Stimulated activated CD8-positive, alpha-beta memory T cell treated with anti-CD3 and anti-CD28 coated beads, Interleukin-12 subunit alpha, Interleukin-12 subunit beta, amount 100 ng/mL, for 4 hours (primary cell): ENCODE results near the gene SMAD4.
"Not testable (repeated sequence)": the region's sequence is repeated elsewhere in the genome, so short reads cannot be mapped to it uniquely, and the experiment has no call there.

Experiments
- DNase-seq: peaks from one replicate; pipeline ENCODE4 v3.0.0-alpha.2; 2020; ENCODE audit warnings: low read depth

SMAD4 gene

DNA sequence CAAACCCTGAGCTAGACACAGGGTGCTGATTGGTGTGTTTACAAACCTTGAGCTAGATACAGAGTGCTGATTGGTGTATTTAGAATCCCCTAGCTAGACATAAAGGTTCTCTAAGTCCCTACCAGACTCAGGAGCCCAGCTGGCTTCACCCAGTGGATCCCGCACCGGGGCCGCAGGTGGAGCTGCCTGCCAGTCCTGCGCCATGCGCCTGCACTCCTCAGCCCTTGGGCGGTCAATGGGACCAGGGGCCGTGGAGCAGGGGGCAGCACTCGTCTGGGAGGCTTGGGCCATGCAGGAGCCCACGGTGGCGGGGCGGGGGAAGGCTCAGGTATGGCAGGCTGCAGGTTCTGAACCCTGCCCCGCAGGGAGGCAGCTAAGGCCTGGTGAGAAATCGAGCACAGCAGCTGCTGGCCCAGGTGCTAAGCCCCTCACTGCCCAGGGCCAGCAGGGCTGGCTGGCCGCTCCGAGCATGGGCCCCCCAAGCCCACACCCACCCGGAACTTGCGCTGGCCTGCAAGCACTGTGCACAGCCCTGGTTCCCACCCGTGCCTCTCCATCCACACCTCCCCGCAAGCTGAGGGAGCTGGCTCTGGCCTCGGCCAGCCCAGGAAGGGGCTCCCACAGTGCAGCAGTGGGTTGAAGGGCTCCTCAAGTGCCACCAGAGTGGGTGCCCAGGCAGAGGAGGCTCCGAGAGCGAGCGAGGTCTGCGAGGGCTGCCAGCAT, 81.8 kb downstream of the SMAD4 start:
- not testable (repeated sequence) for DNase-seq

DNA sequence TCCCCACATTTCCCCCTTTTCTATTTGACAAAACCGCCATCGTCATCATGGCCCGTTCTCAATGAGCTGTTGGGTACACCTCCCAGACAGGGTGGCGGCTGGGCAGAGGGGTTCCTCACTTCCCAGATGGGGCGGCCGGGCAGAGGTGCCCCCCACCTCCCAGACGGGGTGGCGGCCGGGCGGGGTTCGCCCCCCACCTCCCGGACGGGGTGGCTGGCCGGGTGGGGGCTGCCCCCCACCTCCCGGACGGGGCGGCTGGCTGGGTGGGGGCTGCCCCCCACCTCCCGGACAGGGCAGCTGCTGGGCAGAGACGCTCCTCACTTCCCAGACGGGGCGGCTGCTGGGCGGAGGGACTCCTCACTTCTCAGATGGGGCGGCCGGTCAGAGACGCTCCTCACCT, 87.0 kb downstream of the SMAD4 start:
- not testable (repeated sequence) for DNase-seq

- DNase-seq, result not testable (repeated sequence)
Measured at GRCh38 chr18:51119561-51119960, 89.5 kb downstream of the SMAD4 start.

GRCh38 chr18:51119976-51120375, 90.0 kb downstream of the SMAD4 start:
- DNase-seq, result not testable (repeated sequence)

DNA sequence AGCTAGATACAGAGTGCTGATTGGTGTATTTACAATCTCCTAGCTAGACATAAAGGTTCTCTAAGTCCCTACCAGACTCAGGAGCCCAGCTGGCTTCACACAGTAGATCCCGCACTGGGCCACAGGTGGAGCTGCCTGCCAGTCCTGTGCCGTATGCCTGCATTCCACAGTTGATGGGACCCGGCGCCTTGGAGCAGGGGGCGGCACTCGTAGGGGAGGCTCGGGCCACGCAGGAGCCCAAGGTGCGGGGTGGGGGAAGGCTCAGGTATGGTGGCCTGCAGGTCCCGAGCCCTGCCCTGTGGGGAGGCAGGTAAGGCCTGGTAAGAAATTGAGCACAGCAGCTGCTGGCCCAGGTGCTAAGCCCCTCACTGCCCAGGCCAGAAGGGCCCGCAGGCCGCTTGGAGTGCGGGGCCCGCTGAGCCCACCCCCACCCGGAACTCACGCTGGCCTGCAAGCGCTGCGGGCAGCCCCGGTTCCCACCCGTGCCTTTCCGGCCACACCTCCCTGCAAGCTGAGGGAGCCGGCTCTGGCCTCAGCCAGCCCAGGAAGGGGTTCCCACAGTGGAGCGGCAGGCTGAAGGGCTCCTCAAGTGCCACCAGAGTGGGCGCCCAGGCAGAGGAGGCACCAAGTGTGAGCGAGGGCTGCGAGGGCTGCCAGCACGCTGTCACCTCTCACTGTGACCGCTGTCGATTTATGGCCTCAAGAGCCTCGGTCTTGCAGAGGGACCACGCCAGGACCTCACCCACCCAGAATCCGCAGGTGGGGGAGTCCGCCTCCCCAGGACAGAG, 91.0 kb downstream of the SMAD4 start:
- no peak for DNase-seq

- DNase-seq, result no peak
Measured at GRCh38 chr18:51121597-51121857, 91.5 kb downstream of the SMAD4 start.

DNA sequence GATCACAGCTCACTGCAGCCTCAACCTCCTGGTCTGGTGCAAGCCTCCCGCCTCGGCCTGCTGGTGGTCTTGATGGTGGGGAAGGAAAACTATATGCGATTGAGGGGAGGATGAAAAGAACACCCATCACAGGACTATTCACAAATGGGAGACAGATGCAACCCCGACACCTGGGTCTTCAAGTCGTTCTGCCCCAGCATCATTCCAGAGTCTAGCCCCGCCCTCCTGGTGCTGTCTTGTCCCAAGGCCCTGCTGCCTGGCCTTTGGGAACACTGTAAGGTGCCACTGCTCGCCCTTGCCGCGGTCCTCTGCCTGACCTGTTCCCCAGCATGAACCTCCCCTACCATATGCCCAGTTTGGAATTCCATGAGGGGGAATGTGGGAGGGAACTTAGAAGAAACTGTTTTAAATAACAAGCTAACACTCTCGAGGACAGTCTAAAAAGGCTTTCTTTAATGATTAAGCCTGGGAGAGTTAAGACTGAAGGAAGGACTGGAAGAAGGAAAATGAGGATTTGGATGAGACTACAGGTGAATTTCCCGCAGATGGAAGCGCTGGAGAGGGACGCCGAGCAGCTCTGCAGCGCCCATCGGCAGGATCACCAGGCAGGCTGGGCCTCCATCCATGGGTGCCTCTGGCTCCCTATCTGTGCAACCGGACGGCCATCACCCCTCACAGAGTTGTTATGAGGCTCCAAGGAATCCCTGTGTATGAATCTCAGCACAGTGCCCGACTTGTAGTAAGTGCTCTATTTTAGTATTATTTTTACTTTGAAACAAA, 92.4 kb downstream of the SMAD4 start:
- DNase-seq, result no peak

DNA sequence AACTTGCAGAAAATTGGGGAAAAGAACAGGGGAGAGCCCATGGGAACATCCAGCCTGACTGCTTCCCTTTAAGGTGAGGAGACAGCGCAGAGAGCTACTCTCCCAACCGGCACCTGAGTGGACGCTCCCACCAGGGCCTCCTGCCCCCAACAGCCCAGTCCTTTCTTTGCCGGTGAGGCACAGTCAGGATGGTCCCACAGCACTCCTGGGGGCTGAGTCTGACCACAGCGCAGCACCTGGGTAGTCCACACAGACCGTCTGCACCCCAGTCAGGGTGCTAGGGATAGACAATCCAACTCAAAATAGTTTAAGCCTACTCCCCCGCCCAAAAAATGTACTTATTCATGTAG, 93.0 kb downstream of the SMAD4 start:
- no peak for DNase-seq

DNA sequence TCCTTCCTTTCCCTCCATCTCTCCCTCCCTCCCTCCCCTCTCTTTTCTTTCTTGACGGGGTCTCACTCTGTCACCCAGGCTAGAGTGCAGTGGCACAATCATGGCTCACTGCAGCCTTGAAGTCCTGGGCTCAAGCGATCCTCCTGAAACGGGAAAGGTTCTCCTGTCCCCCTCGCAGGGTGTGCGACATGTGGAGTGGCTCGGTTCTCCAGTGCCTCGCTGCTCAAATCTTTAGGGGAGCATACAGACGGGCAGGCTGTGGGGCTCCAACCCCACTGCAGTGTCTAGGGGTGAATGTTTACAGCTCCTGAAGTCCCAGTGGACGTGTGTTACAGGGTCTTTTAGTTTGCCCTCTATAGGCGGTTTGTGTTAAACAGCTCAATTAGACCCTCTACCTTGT, 93.5 kb downstream of the SMAD4 start:
- DNase-seq, result no peak

DNA sequence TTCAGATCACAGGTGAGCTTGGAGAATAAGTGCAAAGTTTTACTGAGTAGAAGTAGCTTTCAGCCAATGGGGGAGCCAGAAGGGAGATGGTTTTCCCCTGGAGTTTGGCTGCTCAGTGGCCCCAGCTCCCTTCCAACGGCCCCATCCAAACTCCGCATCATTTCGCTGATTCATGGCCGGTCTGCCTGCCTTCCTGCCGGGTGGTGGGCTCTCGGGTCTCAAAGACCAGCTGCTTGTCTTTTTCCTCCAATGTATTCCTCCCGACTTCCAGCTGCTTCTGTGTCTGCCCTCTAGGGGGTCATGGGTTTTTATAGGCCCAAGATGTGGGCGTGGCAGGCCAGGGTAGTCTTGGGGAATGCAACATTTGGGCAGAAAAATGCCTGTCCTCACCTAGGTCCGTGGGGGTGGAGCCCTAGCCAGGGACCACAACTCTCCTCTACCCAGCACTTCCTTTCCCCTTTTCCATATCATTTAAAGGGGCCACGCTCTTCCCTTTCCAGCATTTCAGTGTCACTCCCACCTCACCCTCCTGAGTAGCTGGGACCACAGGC, 94.0 kb downstream of the SMAD4 start:
- DNase-seq, result no peak

GRCh38 chr18:51125976-51126375, 96.0 kb downstream of the SMAD4 start:
- DNase-seq, result no peak

GRCh38 chr18:51127664-51128063, 97.7 kb downstream of the SMAD4 start:
- DNase-seq, result no peak

DNA sequence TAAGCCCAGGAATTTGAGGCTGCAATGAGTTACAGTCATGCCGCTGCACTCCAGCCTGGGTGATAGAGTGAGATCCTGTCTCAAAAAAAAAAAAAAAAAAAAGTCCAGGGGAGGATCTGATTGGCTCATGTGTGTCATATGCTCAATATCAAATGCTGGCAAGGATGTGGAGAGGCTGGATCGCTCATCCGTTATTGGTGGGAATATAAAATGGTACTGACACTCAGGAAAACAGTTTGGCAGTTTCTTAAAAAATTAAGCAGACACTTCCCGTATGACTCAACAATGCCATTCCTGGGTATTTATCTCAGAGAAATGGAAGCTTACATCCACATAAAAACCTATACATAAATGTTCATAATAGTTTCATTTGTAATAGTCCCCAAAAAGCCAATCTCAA, 98.5 kb downstream of the SMAD4 start:
- DNase-seq, result no peak

GRCh38 chr18:51132256-51132935, 102.4 kb downstream of the SMAD4 start:
- no peak for DNase-seq

- DNase-seq, result no peak
Measured at GRCh38 chr18:51133580-51134160, 103.7 kb downstream of the SMAD4 start.
